DND-41 (cell line): ENCODE data around the gene SLC24A3.

Experiments used
- ATAC-seq: fragments of 200-7000 bp; cut with Tn5 transposase; 3 replicates; pipeline ENCODE4 v1.9.1; 2021; ENCODE audit warnings: low read depth; ENCODE audit not compliant: insufficient read depth
- DNase-seq: peaks from one replicate; pipeline ENCODE4 v3.0.0-alpha.2; 2020
- H2AFZ ChIP-seq: 2 replicates; pipeline ENCODE4 v1.6.0; 2012; ENCODE audit warnings: low read depth, low read length
- H3K27ac ChIP-seq: 2 replicates; pipeline ENCODE4 v1.5.1; 2012; ENCODE audit warnings: low read length, inconsistent platforms
- H3K27me3 ChIP-seq: fragments of 200-600 bp; sonication (generic); 2 replicates; pipeline ENCODE4 v1.6.0; 2012; ENCODE audit warnings: low read length, mild to moderate bottlenecking, inconsistent platforms; ENCODE audit not compliant: insufficient read depth, poor library complexity
- H3K36me3 ChIP-seq: 2 replicates; pipeline ENCODE4 v1.5.1; 2012; ENCODE audit warnings: low read length, inconsistent platforms; ENCODE audit not compliant: insufficient read depth
- H3K4me1 ChIP-seq: 2 replicates; pipeline ENCODE4 v1.5.1; 2012; ENCODE audit warnings: mild to moderate bottlenecking, low read length; ENCODE audit not compliant: insufficient read depth
- H3K4me2 ChIP-seq: 2 replicates; pipeline ENCODE4 v1.6.0; 2012; ENCODE audit warnings: mild to moderate bottlenecking, moderate library complexity, low read length, inconsistent platforms; ENCODE audit not compliant: insufficient read depth
- H3K4me3 ChIP-seq, 2 experiments: fragments of 200-600 bp in 1 of 2; shearing (Covaris generic) in 1 of 2; 2 replicates each; pipeline ENCODE4 v1.5.1; 2012 to 2016; ENCODE audit warnings: inconsistent platforms in 2 of 2, low read length in 2 of 2, mild to moderate bottlenecking in 2 of 2, low read depth in 1 of 2, moderate library complexity in 1 of 2
- H3K79me2 ChIP-seq: 2 replicates; pipeline ENCODE4 v1.6.0; 2012; ENCODE audit warnings: low read length, inconsistent platforms; ENCODE audit not compliant: insufficient read depth
- H3K9ac ChIP-seq: 2 replicates; pipeline ENCODE4 v1.6.0; 2012; ENCODE audit warnings: low read depth, mild to moderate bottlenecking, inconsistent platforms, low read length, moderate library complexity
- H3K9me3 ChIP-seq: 2 replicates; pipeline ENCODE4 v1.5.1; 2012; ENCODE audit warnings: low read length, moderate library complexity, mild to moderate bottlenecking, inconsistent platforms; ENCODE audit not compliant: insufficient read depth, severe bottlenecking
- H4K20me1 ChIP-seq: 2 replicates; pipeline ENCODE4 v1.6.0; 2012; ENCODE audit warnings: low read length; ENCODE audit not compliant: insufficient read depth
- EZH2 ChIP-seq: IDR thresholded peaks from 3 replicates; pipeline ENCODE4 v1.6.1; 2012; ENCODE audit warnings: borderline replicate concordance, low read depth, mild to moderate bottlenecking, moderate library complexity, low read length, inconsistent platforms; ENCODE audit not compliant: severe bottlenecking
- TF ChIP-seq, protein P1 (sequence below): IDR thresholded peaks from 2 replicates; pipeline ENCODE4 v1.5.1; 2012; ENCODE audit warnings: borderline replicate concordance, low read length, moderate library complexity, mild to moderate bottlenecking; ENCODE audit not compliant: poor library complexity, severe bottlenecking; ENCODE audit errors: extremely low read depth

The SLC24A3 gene

DNA sequence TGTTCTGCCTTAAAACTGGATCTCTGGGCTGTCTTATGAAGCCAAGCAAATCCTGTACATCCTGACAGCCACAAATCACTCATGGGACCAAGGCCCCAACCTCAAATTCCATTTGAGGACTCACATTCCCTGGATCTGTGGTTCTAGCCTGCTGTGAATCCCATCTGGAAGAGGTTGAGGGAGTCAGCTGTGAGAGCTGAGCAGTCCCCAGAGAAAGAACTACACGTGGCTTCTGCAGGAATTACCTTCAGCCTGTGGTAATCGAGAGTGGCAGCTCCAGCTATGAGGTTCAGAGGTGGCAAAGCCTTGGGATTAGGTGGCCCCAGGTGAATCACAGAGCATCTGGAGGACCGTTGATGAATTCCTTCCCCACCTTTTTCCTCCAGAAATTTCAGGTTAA lies 245.2 kb downstream of the SLC24A3 start:
- no peak overlapping the region for H3K27ac ChIP-seq
- H3K9me3 ChIP-seq = no peaks in the 10 kb centered on the region
- DNase-seq (no peak), ATAC-seq (no peak)
- H3K4me1 ChIP-seq = no peaks in the 10 kb centered on the region
- no peak for TF ChIP-seq EZH2
- H3K36me3 ChIP-seq = no peaks in the 10 kb centered on the region
- no peaks in the 10 kb centered on the region for H3K27me3 ChIP-seq
- no peak overlapping the region for H3K9ac ChIP-seq
- no peaks in the 10 kb centered on the region for H4K20me1 ChIP-seq
- no peak overlapping the region for H3K4me2 ChIP-seq
- no peak overlapping the region for H3K4me3 ChIP-seq
- no peak overlapping the region for H2AFZ ChIP-seq
- no peaks in the 10 kb centered on the region for H3K79me2 ChIP-seq

DNA sequence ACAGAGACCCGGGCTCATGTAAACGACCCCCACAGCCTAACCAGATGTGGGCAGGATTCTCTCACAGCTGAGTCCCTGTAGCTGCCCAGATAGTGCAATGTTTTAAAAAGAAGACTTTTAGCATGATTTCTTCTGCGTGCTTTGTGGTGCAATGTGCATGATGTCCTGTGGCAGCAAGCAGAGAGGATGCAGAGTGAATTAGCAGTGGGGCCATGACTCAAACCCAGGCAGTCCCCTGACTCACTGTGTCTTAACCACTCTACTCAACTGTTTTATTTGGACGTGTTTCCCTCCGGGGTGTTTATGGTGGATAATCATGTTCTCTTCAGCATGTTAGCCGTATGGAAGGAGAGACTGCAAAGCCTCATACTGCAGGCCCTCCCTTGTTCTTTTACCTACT lies 247.9 kb downstream of the SLC24A3 start:
- DNase-seq (no peak), ATAC-seq (no peak)
- H3K36me3 ChIP-seq = no peaks in the 10 kb centered on the region
- H3K4me3 ChIP-seq = no peak overlapping the region
- no peak for TF ChIP-seq EZH2
- H4K20me1 ChIP-seq = no peaks in the 10 kb centered on the region
- no peaks in the 10 kb centered on the region for H3K79me2 ChIP-seq
- no peaks in the 10 kb centered on the region for H3K27me3 ChIP-seq
- no peaks in the 10 kb centered on the region for H3K9me3 ChIP-seq
- H2AFZ ChIP-seq = no peak overlapping the region
- H3K27ac ChIP-seq = no peak overlapping the region
- H3K4me2 ChIP-seq = no peak overlapping the region
- no peaks in the 10 kb centered on the region for H3K4me1 ChIP-seq
- no peak overlapping the region for H3K9ac ChIP-seq

DNA sequence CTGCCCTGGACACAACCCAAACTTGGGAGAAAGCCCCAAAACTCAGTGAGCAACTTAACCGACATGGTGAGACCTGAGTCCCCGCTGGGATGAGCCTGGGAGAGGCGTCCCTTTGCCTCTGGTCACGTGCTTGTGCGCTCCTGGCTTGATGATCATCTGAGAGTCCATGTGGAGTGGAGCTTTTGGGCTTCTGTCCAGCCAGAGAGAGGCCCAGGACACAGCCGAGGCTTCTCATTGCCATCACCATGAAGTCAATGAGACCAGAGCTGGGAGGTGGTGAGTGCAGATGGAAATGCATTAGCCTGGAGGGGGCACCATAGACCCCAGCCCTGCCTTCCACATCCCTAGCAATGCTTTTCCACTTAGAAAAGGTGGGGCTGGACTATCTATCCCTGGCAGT lies 250.0 kb downstream of the SLC24A3 start:
- no peak overlapping the region for H2AFZ ChIP-seq
- DNase-seq (no peak), ATAC-seq (no peak)
- H3K79me2 ChIP-seq = no peaks in the 10 kb centered on the region
- H3K36me3 ChIP-seq = no peaks in the 10 kb centered on the region
- TF ChIP-seq, protein P1, sequence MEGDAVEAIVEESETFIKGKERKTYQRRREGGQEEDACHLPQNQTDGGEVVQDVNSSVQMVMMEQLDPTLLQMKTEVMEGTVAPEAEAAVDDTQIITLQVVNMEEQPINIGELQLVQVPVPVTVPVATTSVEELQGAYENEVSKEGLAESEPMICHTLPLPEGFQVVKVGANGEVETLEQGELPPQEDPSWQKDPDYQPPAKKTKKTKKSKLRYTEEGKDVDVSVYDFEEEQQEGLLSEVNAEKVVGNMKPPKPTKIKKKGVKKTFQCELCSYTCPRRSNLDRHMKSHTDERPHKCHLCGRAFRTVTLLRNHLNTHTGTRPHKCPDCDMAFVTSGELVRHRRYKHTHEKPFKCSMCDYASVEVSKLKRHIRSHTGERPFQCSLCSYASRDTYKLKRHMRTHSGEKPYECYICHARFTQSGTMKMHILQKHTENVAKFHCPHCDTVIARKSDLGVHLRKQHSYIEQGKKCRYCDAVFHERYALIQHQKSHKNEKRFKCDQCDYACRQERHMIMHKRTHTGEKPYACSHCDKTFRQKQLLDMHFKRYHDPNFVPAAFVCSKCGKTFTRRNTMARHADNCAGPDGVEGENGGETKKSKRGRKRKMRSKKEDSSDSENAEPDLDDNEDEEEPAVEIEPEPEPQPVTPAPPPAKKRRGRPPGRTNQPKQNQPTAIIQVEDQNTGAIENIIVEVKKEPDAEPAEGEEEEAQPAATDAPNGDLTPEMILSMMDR = no peak
- no peak for TF ChIP-seq EZH2
- H3K9ac ChIP-seq = no peak overlapping the region
- no peak overlapping the region for H3K27ac ChIP-seq
- H4K20me1 ChIP-seq = no peaks in the 10 kb centered on the region
- no peaks in the 10 kb centered on the region for H3K9me3 ChIP-seq
- no peaks in the 10 kb centered on the region for H3K4me1 ChIP-seq
- H3K4me2 ChIP-seq = no peak overlapping the region
- no peaks in the 10 kb centered on the region for H3K27me3 ChIP-seq
- H3K4me3 ChIP-seq = no peak overlapping the region

DNA sequence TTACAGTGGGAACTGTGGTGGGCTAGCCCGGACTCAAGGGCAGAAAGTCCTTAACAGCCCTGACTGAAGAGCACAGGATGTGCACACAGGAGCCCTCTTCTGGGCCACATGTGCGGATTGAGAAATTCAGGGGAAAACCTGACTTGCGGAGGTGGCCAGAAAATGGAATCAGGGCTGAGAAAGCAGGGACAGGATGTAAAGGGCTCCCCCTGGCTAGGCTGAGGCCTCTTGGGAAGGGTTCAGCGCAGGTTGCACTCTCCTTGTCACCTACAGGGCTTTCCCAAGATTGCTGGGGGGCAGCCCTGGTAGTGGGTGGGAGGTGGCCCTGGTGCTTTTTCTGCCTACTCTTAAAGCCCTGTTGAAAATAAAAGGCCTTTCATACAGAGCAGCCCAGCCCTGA lies 251.2 kb downstream of the SLC24A3 start:
- Histone ChIP-seq H3K27me3 (no peaks in the 10 kb centered on the region), H3K9ac (no peak overlapping the region), H3K36me3 (no peaks in the 10 kb centered on the region), H3K4me3 (no peak overlapping the region), H3K9me3 (no peaks in the 10 kb centered on the region), H3K79me2 (no peaks in the 10 kb centered on the region), H3K4me1 (no peaks in the 10 kb centered on the region), H4K20me1 (no peaks in the 10 kb centered on the region), H3K27ac (no peak overlapping the region), H2AFZ (no peak overlapping the region), H3K4me2 (no peak overlapping the region)
- DNase-seq = no peak
- no peak for ATAC-seq
- TF ChIP-seq, protein P1 = no peak
- no peak for TF ChIP-seq EZH2
